IMR-90 (cell line): ENCODE results near the gene JAGN1. TPM values are rescaled to one million over a fixed set of nuclear protein-coding genes. Genes with fewer than 3 reads are reported as not detected.

Experiments
- BHLHE40 ChIP-seq: fragments of 150-350 bp; IDR thresholded peaks from 2 replicates; pipeline ENCODE4 v1.6.1; 2016; ENCODE audit warnings: mild to moderate bottlenecking, low read depth, low read length
- CEBPB ChIP-seq: IDR thresholded peaks from 2 replicates; pipeline ENCODE4 v1.6.1; 2012; ENCODE audit warnings: low read depth, low read length, improper control_type of control experiment
- CHD1 ChIP-seq: IDR thresholded peaks from 2 replicates; pipeline ENCODE4 v1.6.1; 2012; ENCODE audit warnings: low read depth, low read length, improper control_type of control experiment
- MAZ ChIP-seq: IDR thresholded peaks from 2 replicates; pipeline ENCODE4 v1.6.1; 2012; ENCODE audit warnings: low read depth, mild to moderate bottlenecking, low read length, improper control_type of control experiment, moderate library complexity, borderline replicate concordance
- RAD21 ChIP-seq: IDR thresholded peaks from 2 replicates; pipeline ENCODE4 v1.6.1; 2012; ENCODE audit warnings: low read length, improper control_type of control experiment
- RFX5 ChIP-seq: IDR thresholded peaks from 2 replicates; pipeline ENCODE4 v1.8.0; 2012; ENCODE audit warnings: low read depth, mild to moderate bottlenecking, low read length, moderate library complexity
- SMC3 ChIP-seq: fragments of 150-350 bp; IDR thresholded peaks from 2 replicates; pipeline ENCODE4 v1.6.1; 2016; ENCODE audit warnings: low read depth, mild to moderate bottlenecking, antibody characterized with exemption, low read length, moderate library complexity
- USF2 ChIP-seq: fragments of 150-350 bp; IDR thresholded peaks from 2 replicates; pipeline ENCODE4 v1.6.1; 2017; ENCODE audit warnings: mild to moderate bottlenecking, antibody characterized with exemption, low read length, low read depth
- polyA plus RNA-seq, 3 experiments: library from polyadenylated mRNA; depleted of rRNA; stranded (reverse); fragments of >200 nt; gene quantifications; 2 replicates each; pipeline ENCODE4 v1.2.3, GENCODE V29; 2012; ENCODE audit warnings: low replicate concordance in 1 of 3
- total RNA-seq: library from RNA; depleted of rRNA; stranded (reverse); fragments of >200 nt; gene quantifications from 2 replicates; pipeline ENCODE4 v1.2.3, GENCODE V29; 2012

The JAGN1 gene
- total and polyA plus RNA-seq, 2 of the 4 experiments (the other 2 are of a cell fraction), result 32.7 to 39.3 TPM

- TF ChIP-seq USF2 (no peak), MAZ (peak; percentile 53; the same call in 1 of the 2 replicates), SMC3 (no peak), RAD21 (no peak), CEBPB (peak; percentile 47; the same call in 1 of the 2 replicates), BHLHE40 (no peak), CHD1 (no peak), RFX5 (no peak)
Measured at GRCh38 chr3:9884555-9885165, 5.8 kb upstream of the JAGN1 start (continued).
